Fibroblast of lung (primary cell): ENCODE results near the gene ATXN7L1. TPM values are rescaled to one million over a fixed set of nuclear protein-coding genes. Genes with fewer than 3 reads are reported as not detected.

Experiments used
- DNase-seq, 2 donors: peaks; one replicate each; pipeline versions ENCODE4 v3.0.0 to v3.0.0-alpha.2; 2010; ENCODE audit warnings: low read depth in 2 of 2
- H2AFZ ChIP-seq: 2 replicates; pipeline ENCODE4 v1.5.1; 2012; ENCODE audit warnings: low read length, control low read depth, inconsistent platforms
- H3K27ac ChIP-seq: 2 replicates; pipeline ENCODE4 v1.5.1; 2011; ENCODE audit warnings: low read length, control low read depth; ENCODE audit not compliant: insufficient read depth
- H3K27me3 ChIP-seq: 2 replicates; pipeline ENCODE4 v1.5.1; 2011; ENCODE audit warnings: mild to moderate bottlenecking, low read length; ENCODE audit not compliant: control insufficient read depth, insufficient read depth
- H3K36me3 ChIP-seq: 2 replicates; pipeline ENCODE4 v1.5.1; 2011; ENCODE audit warnings: low read length; ENCODE audit not compliant: control insufficient read depth, insufficient read depth
- H3K4me1 ChIP-seq: 2 replicates; pipeline ENCODE4 v1.5.1; 2011; ENCODE audit warnings: low read length; ENCODE audit not compliant: control insufficient read depth, insufficient read depth; ENCODE audit errors: extremely low read depth
- H3K4me2 ChIP-seq: 2 replicates; pipeline ENCODE4 v1.5.1; 2011; ENCODE audit warnings: low read length, control low read depth; ENCODE audit not compliant: insufficient read depth; ENCODE audit errors: extremely low read depth
- H3K4me3 ChIP-seq, 4 experiments: fragments of 200-600 bp in 1 of 4; sonication (generic) in 1 of 4; replicated peaks in 1 of 4; 2 replicates each; pipeline ENCODE4 v1.5.1; 2011 to 2016; ENCODE audit warnings: low read length in 4 of 4, low read depth in 3 of 4, mild to moderate bottlenecking in 3 of 4, control low read depth in 2 of 4, inconsistent platforms in 1 of 4, mixed read lengths in 1 of 4; ENCODE audit not compliant: insufficient read depth in 1 of 4; ENCODE audit errors: control extremely low read depth in 1 of 4
- H3K79me2 ChIP-seq: 2 replicates; pipeline ENCODE4 v1.5.1; 2012; ENCODE audit warnings: mild to moderate bottlenecking, low read length, inconsistent platforms; ENCODE audit not compliant: control insufficient read depth, insufficient read depth
- H3K9ac ChIP-seq: 2 replicates; pipeline ENCODE4 v1.5.1; 2011; ENCODE audit warnings: mild to moderate bottlenecking, low read length, control low read depth; ENCODE audit not compliant: insufficient read depth
- H3K9me3 ChIP-seq: 2 replicates; pipeline ENCODE4 v1.5.1; 2012; ENCODE audit warnings: low read depth, low read length; ENCODE audit not compliant: control insufficient read depth, insufficient read depth
- H4K20me1 ChIP-seq: 2 replicates; pipeline ENCODE4 v1.5.1; 2011; ENCODE audit warnings: low read length; ENCODE audit not compliant: control insufficient read depth, insufficient read depth; ENCODE audit errors: extremely low read depth
- EZH2 ChIP-seq: IDR thresholded peaks from 2 replicates; pipeline ENCODE4 v1.5.1; 2012; ENCODE audit warnings: low read length, control low read depth, mild to moderate bottlenecking; ENCODE audit errors: missing control alignments
- polyA plus RNA-seq, 2 donors: library from polyadenylated mRNA; depleted of rRNA in 1 of 2; stranded (reverse) in 1 of 2; unstranded in 1 of 2; fragments of >200 nt; gene quantifications; 2 replicates each; pipeline ENCODE4 v1.2.1, GENCODE V29; 2011 to 2012; ENCODE audit warnings: missing spikeins in 1 of 2
- total RNA-seq: library from RNA; depleted of rRNA; stranded (reverse); fragments of >200 nt; gene quantifications from 2 replicates; pipeline ENCODE4 v1.2.1, GENCODE V29; 2014
- TF ChIP-seq, protein P1 (sequence below), 2 donors: IDR thresholded peaks in 1 of 2; conservative IDR thresholded peaks in 1 of 2; 1 replicate in 1 of 2; 2 replicates in 1 of 2; pipeline ENCODE4 v1.5.1; 2011 to 2012; ENCODE audit warnings: low read length in 2 of 2, control low read depth in 1 of 2, inconsistent platforms in 1 of 2, low read depth in 1 of 2, mild to moderate bottlenecking in 1 of 2

ATXN7L1 gene
- total and polyA plus RNA-seq, 2 donors (not counting 1 experiment from before 2014, with no cell fraction given): 5.1 to 9.4 TPM

DNA sequence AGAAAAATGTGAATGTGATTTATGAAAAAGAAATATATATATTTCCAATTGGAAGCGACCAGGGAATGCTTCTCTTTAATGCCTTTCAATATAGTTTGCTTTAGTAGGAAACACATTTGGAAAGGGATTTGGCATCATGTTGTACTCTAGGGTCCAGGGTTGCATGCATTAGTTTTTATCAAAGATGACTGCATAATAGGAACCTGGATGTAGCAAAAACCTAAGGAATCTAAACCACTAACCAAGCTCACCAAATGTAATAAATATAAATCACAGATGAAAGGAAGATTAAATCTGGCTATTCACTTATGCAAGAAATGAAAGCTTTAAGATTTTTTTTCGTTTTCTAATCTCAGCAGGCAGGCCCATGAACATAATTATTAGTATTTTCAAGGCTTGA, 120.0 kb downstream of the ATXN7L1 start:
- Histone ChIP-seq H3K36me3 (no peaks in the 10 kb centered on the region), H3K4me1 (peaks cover 13% of the 10 kb centered on the region), H3K9me3 (no peaks in the 10 kb centered on the region), H4K20me1 (no peaks in the 10 kb centered on the region), H3K79me2 (no peaks in the 10 kb centered on the region), H2AFZ (no peak overlapping the region), H3K27ac (no peak overlapping the region), H3K27me3 (no peaks in the 10 kb centered on the region), H3K9ac (no peak overlapping the region), H3K4me3 (no peak overlapping the region), H3K4me2 (no peak overlapping the region)
- TF ChIP-seq, protein P1, sequence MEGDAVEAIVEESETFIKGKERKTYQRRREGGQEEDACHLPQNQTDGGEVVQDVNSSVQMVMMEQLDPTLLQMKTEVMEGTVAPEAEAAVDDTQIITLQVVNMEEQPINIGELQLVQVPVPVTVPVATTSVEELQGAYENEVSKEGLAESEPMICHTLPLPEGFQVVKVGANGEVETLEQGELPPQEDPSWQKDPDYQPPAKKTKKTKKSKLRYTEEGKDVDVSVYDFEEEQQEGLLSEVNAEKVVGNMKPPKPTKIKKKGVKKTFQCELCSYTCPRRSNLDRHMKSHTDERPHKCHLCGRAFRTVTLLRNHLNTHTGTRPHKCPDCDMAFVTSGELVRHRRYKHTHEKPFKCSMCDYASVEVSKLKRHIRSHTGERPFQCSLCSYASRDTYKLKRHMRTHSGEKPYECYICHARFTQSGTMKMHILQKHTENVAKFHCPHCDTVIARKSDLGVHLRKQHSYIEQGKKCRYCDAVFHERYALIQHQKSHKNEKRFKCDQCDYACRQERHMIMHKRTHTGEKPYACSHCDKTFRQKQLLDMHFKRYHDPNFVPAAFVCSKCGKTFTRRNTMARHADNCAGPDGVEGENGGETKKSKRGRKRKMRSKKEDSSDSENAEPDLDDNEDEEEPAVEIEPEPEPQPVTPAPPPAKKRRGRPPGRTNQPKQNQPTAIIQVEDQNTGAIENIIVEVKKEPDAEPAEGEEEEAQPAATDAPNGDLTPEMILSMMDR (conservative IDR thresholded peaks at IDR 0.05 in 1 of 2, IDR thresholded peaks at IDR 0.05 in 1 of 2; ENCODE audit: low read depth in 1 of 2, low read length in 2 of 2): no peak
- no peak for TF ChIP-seq EZH2
- DNase-seq: peak in 1 of 2 donors; percentile 12

DNA sequence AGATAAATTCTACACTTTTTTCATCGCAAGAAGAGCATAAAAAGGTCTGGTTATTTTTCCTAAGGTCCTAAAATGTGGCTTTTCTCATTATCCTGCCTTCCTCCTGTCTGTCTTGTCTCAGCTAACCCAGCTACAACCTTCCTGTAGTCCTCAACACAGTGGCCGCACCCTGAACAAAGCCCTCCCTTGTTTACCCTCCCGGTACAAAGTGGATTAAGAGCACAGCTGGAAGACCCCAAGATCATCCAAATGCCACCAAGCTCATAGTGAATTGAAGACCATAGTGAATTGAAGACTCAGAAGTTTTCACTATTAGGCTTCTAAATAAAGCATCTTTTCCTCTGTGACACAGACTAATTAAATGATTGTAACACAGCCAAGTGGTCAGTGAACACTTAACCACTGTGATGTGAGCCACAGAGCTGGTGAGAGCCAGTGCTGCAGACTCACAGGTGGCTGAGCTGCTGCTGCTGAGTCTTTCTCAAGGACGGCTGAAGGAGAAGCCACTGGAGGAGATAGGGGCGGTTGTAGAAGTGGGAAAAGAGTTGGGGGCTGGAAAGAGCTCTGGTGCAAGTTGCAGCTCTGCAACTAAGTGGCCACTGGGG, 123.6 kb downstream of the ATXN7L1 start:
- Histone ChIP-seq H4K20me1 (no peaks in the 10 kb centered on the region), H3K9ac (no peak overlapping the region), H2AFZ (no peak overlapping the region), H3K4me3 (no peak overlapping the region), H3K4me2 (no peak overlapping the region), H3K36me3 (no peaks in the 10 kb centered on the region), H3K4me1 (no peaks in the 10 kb centered on the region), H3K27me3 (no peaks in the 10 kb centered on the region), H3K27ac (no peak overlapping the region), H3K9me3 (no peaks in the 10 kb centered on the region), H3K79me2 (no peaks in the 10 kb centered on the region)
- DNase-seq: peak in 1 of 2 donors; percentile 17
- TF ChIP-seq, protein P1 (conservative IDR thresholded peaks at IDR 0.05 in 1 of 2, IDR thresholded peaks at IDR 0.05 in 1 of 2; ENCODE audit: low read depth in 1 of 2, low read length in 2 of 2): no peak
- TF ChIP-seq EZH2: no peak

DNA sequence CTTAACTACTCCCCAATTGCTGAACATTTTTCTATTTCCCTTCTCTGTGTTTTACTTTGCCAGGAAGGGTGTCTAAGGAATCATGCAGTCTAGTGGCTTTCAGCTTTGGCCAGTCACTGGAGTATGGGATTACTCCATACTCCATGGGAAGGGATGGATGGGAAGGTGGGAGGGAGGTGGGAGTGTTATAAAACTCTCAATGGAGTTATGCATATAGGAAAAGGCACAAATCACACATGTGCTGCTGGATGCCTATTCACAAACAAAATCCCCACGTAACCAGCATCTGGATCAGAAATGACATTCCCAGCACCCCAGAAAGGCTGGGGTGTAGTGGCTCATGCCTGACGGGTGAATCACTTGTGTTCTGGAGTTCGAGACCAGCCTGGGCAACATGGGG, 125.3 kb downstream of the ATXN7L1 start:
- Histone ChIP-seq H3K9ac (no peak overlapping the region), H3K79me2 (no peaks in the 10 kb centered on the region), H2AFZ (no peak overlapping the region), H3K9me3 (no peaks in the 10 kb centered on the region), H3K4me3 (no peak overlapping the region), H3K27me3 (no peaks in the 10 kb centered on the region), H4K20me1 (no peaks in the 10 kb centered on the region), H3K4me1 (no peaks in the 10 kb centered on the region), H3K27ac (no peak overlapping the region), H3K36me3 (no peaks in the 10 kb centered on the region), H3K4me2 (no peak overlapping the region)
- no peak for TF ChIP-seq EZH2
- TF ChIP-seq, protein P1 (conservative IDR thresholded peaks at IDR 0.05 in 1 of 2, IDR thresholded peaks at IDR 0.05 in 1 of 2; ENCODE audit: low read depth in 1 of 2, low read length in 2 of 2): no peak
- DNase-seq: no peak
